Transverse colon (tissue), 4 donors: ENCODE measurements around the gene BAIAP2. TPM values are rescaled to one million over a fixed set of nuclear protein-coding genes. Genes with fewer than 3 reads are reported as not detected.
A peak's percentile ranks its signal among the peaks of the same experiment; 100 is the strongest.

Experiments used
- DNase-seq: peaks from one replicate; pipeline ENCODE4 v3.0.0-alpha.2; 2019
- H3K27ac ChIP-seq, 4 donors: fragments of 200-600 bp; sonication (generic); 2 replicates each; pipeline ENCODE4 v1.5.1; 2016 to 2018; ENCODE audit warnings: inconsistent platforms in 4 of 4
- H3K27me3 ChIP-seq: fragments of 200-600 bp; sonication (generic); 2 replicates; pipeline ENCODE4 v1.5.1; 2017; ENCODE audit warnings: inconsistent platforms
- H3K36me3 ChIP-seq, 4 donors: fragments of 200-600 bp; sonication (generic); 2 replicates each; pipeline ENCODE4 v1.5.1; 2017 to 2019; ENCODE audit warnings: inconsistent platforms in 4 of 4
- H3K4me1 ChIP-seq, 4 donors: fragments of 200-600 bp; sonication (generic); 2 replicates each; pipeline ENCODE4 v1.5.1; 2017 to 2020; ENCODE audit warnings: inconsistent platforms in 4 of 4
- H3K4me3 ChIP-seq, 4 donors: fragments of 200-600 bp; sonication (generic); 1 replicate in 1 of 4; 2 replicates in 3 of 4; pipeline versions ENCODE4 v1.5.1 to v1.6.1; 2017 to 2019; ENCODE audit warnings: inconsistent platforms in 4 of 4
- H3K9me3 ChIP-seq, 2 donors: fragments of 200-600 bp; sonication (generic); 2 replicates each; pipeline ENCODE4 v1.5.1; 2017 to 2019; ENCODE audit warnings: inconsistent platforms in 2 of 2
- CTCF ChIP-seq, 5 experiments: fragments of 200-600 bp in 3 of 5; fragments of 450-650 bp in 2 of 5; sonication (generic) in 3 of 5; IDR thresholded peaks; 1 replicate in 2 of 5; 2 replicates in 3 of 5; pipeline ENCODE4 v1.5.1; 2016 to 2017; ENCODE audit warnings: antibody characterized with exemption in 5 of 5, inconsistent platforms in 3 of 5, mild to moderate bottlenecking in 2 of 5, moderate library complexity in 1 of 5
- EP300 ChIP-seq: sonication (generic); formaldehyde crosslinking; IDR thresholded peaks from one replicate; pipeline ENCODE4 v1.6.1; 2017; ENCODE audit warnings: antibody characterized with exemption, low read depth
- POLR2A ChIP-seq: fragments of 450-650 bp; IDR thresholded peaks from one replicate; pipeline ENCODE4 v1.6.1; 2016; ENCODE audit warnings: antibody characterized with exemption, mild to moderate bottlenecking, moderate library complexity
- POLR2AphosphoS5 ChIP-seq, 3 donors: sonication (generic); formaldehyde crosslinking; IDR thresholded peaks; one replicate each; pipeline ENCODE4 v1.6.1; 2016; ENCODE audit warnings: antibody characterized with exemption in 3 of 3
- WGBS, 2 donors: methylation state at CpG; one replicate each; pipeline ENCODE4 v1.1.5; 2018; ENCODE audit warnings: low coverage in 1 of 2; 5-methylcytosine and 5-hydroxymethylcytosine counted together
- in situ Hi-C, 4 donors: fragments of 200-750 bp; cut with MboI; loops; one replicate each; pipeline versions ENCODE4 v1.15.0 to v1.15.1; 2017; ENCODE audit warnings: low sequenced_read_pairs in 3 of 4, low pct_ligation_motif_present in 1 of 4, low pct_unique_long_range_greater_than_20kb in 1 of 4
- intact Hi-C: fragments of 100-400 bp; cut with DNase I; formaldehyde crosslinking; loops from one replicate; pipeline ENCODE4 v1.15.1; 2023; ENCODE audit warnings: low total_unique reads
- total RNA-seq, 4 donors: library from RNA; depleted of rRNA; stranded (reverse); fragments of >200 nt; gene quantifications; one replicate each; pipeline ENCODE4 v1.1.0, GENCODE V29; 2016

The BAIAP2 gene
- total RNA-seq, 4 donors from 2014 or later: 11.7 to 62.1 (median 39.6) TPM

GRCh38 chr17:81091774-81092517, 57.0 kb downstream of the BAIAP2 start:
- intact Hi-C loops: no loop called here
- DNase-seq: no peak
- Histone ChIP-seq H3K9me3 (no peaks in the 10 kb centered on the region), H3K27me3 (no peaks in the 10 kb centered on the region), H3K36me3 (no peaks in the 10 kb centered on the region), H3K4me1 (peaks cover 11 to 48% (median 39%) of the 10 kb centered on the region in 4 donors), H3K4me3 (no peak overlapping the region), H3K27ac (no peak overlapping the region)
- in situ Hi-C loops: loop anchor here in 2 of 4 donors (10.0 kb wide), 1 partner anchor 67 kb away; no protein-coding TSS in a partner anchor
- TF ChIP-seq POLR2A (no peak), CTCF (IDR thresholded peaks at IDR 0.05) (no peak), EP300 (no peak), POLR2AphosphoS5 (IDR thresholded peaks at IDR 0.05) (no peak)
- 86% methylated on average over 23 of the region's 23 CpGs; no CpG with 5 or more reads in 1 of the 2 donors for WGBS, 2 donors

DNA sequence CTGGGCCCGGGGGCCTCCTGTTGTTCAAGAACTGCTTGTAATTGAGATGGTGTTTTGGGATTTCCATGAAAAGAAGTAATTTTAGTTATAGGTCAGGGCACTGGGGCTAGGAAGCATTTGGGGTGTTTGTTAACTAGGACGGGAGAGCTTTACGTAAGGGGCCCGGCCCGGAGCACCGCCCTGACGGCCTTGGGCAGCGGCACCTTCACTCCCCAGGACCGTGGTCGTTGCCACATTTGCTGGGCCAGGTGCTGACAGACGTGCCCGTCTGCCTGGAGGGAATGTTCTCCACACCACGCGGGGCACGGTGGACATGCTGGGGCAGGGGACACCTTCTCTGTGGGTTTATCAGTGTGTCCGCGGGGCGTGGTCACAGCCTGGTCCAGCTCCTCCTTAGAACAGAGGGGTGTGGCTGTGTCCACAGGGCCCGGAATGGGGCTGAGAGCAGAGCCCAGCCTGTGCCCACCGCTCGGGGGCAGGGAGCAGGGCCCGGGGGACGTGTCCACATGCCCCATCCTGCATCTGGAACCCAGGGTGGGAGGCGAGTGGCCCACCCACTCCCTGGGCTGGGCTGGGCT, 57.7 kb downstream of the BAIAP2 start:
- intact Hi-C loops: no loop called here
- Histone ChIP-seq H3K27me3 (no peaks in the 10 kb centered on the region), H3K27ac (no peak overlapping the region), H3K4me1 (peaks cover 18 to 48% (median 40%) of the 10 kb centered on the region in 4 donors), H3K4me3 (no peak overlapping the region), H3K36me3 (no peaks in the 10 kb centered on the region), H3K9me3 (no peaks in the 10 kb centered on the region)
- no peak for TF ChIP-seq CTCF (IDR thresholded peaks at IDR 0.05)
- no peak for TF ChIP-seq POLR2A
- in situ Hi-C loops: loop anchor here in 2 of 4 donors (10.0 kb wide), 1 partner anchor 68 kb away; no protein-coding TSS in a partner anchor
- no peak for DNase-seq
- 82% methylated on average over 22 of the region's 24 CpGs; no CpG with 5 or more reads in 1 of the 2 donors for WGBS, 2 donors

DNA sequence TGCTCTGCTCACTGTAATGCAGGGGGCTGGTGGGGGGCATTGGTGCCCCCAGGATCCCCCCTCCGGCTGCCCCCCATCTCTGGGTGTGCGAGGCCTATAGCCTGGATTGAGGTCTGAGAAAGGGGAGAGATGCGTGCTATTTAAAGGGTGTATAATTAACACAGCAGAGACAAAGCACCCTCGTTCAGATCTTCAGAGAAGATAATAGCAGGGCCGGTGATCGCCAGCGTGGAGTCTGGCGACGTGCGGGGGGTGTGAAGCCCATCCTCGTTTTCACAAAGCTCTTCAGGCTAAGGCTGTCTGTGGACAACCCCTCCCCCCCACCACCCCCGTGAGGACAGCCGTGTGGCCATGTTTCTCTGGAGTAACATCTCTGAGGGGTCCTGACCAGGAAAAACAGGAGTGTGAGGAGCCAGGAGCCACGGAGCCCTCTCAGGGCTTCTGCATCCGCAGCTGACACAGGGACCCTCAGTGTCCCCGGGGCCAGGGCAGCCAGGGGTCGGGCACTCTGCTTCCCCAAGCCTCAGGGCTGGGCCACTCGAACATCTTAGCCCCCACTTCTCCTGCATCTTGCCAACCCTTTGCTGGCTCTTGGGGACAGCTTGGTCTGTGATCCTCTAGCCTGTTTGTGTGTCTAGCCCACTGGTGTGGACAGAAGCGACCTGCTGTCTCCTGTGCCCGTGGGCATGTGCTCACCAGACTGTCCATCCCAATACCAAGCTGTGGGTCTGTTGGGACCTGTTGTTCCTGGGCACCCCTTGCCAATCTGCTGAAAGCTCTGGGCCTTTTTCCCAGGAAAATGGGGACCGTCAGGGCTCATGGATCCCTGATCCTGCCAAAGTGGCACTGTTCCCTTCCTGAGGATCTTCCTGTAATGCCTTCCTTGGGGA, 58.9 kb downstream of the BAIAP2 start:
- intact Hi-C loops: loop anchor here (2.0 kb wide), 1 partner anchor 103 kb away; the partner anchor contains the start of gene CHMP6
- H3K4me1 ChIP-seq: peaks cover 22 to 53% (median 45%) of the 10 kb centered on the region in 4 donors
- TF ChIP-seq POLR2A (no peak), CTCF (IDR thresholded peaks at IDR 0.05) (no peak), EP300 (no peak), POLR2AphosphoS5 (IDR thresholded peaks at IDR 0.05) (no peak)
- H3K27ac ChIP-seq: peak overlapping the region; percentile 47 to 76 (median 75)
- no peak overlapping the region for H3K4me3 ChIP-seq
- WGBS, 2 donors: 58 to 83% methylated on average over 6 to 21 of the region's 21 CpGs
- in situ Hi-C loops: loop anchor here in 2 of 4 donors (10.0 kb wide), 1 partner anchor 69 kb away; no protein-coding TSS in a partner anchor
- DNase-seq: no peak
- no peaks in the 10 kb centered on the region for H3K9me3 ChIP-seq
- H3K36me3 ChIP-seq: no peaks in the 10 kb centered on the region
- H3K27me3 ChIP-seq: no peaks in the 10 kb centered on the region
